ENCODE results near the gene NDUFAF2.
"Not testable (repeated sequence)": the region's sequence is repeated elsewhere in the genome, so short reads cannot be mapped to it uniquely, and the experiment has no call there.

The NDUFAF2 gene

GRCh38 chr5:60993875-60994571, 49.0 kb downstream of the NDUFAF2 start:
- DNase-seq: no peak

DNA sequence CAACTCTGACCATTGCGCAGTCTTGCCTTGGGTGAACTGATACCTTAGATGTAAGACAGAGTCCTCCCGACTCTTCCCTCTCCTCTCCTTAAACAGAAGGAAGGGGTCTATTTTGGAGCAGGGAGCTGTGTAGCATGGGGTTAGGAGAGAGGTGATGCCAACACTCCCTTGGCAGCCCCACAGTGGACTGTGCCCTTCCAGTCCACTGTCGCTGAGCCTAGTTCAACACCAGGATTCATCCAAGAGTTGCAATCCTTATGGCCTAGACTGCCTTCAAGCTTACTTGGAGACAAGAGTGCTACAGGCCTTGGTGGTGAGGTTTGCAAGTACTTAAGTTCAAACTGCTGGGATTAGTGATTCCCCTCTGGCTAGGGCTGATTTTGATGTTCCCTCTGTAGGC, 51.4 kb downstream of the NDUFAF2 start:
- no peak for DNase-seq

GRCh38 chr5:60997721-60998120, 52.7 kb downstream of the NDUFAF2 start:
- DNase-seq: no peak

GRCh38 chr5:61000887-61001286, 55.9 kb downstream of the NDUFAF2 start:
- no peak for DNase-seq

DNA sequence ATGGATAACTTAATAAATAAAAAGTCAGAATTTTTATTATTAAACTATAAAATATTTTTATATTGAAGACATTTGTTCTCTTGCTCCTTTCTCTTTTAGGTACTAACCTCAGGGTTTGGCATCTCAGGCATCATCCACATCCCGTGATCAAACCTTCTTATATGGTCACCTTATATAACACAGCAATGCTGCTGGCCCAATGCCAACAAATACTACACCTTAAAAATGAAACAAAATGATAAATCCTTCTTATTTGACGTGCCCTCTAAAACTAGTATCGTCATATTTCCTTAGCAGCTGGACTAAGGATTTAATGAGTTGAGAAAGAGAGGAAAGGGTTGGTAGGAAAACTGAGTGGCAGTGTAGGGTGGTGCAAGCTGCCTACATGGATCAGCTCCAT, 56.6 kb downstream of the NDUFAF2 start:
- no peak for DNase-seq

DNA sequence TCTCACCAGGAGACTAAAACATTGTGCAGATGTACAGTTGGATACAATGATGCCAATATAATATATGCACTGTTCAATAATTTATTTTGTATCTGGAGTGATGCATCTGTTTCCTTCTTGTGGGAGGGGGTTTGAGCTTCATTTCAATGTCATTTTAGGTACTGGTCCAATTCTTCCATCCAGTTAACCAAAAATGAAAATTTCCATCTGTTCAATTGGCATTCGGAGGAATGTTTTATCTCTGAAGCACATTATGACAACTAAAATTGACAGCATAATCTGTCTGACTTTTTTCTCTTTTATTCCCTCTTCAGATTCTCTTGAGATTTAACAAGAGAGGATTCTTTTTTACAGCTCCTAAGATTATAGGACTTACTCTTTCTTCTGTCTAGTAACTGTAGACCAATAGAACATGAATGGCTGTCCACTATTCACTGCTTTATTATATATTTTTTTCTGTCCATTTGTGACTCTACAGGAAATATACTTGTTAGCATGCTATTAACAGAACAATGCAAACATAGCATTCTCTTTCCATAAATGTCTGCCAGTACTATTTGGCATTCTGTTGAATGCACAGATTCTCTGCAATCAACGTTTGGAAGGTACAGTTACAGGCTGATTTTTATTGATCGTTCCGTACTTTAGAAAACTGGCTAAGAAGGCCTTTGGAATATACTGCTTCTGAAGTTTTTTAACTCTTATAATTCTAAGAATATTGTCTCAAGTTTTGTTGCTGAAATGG, 57.8 kb downstream of the NDUFAF2 start:
- DNase-seq: no peak

- no peak for DNase-seq
Observed at GRCh38 chr5:61004448-61004847, 59.4 kb downstream of the NDUFAF2 start.

DNA sequence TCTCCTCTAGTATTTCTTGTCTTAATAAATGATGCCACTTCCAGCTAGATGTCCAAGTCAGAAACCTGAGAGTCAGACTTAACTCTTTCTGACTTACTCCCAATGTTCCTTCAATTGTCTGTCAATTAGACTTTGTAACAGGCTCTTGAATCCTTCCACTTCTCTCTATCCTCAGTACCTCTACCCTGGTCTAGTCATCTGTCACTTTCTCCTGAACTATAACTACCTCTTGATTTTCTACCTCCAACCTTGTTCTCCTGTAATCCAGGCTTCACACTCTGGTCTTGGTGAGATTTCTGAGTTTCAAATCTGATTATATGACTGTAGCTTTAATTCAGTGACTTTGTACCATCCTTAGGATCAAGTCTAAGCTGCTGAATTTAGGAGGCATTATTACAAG, 64.9 kb downstream of the NDUFAF2 start:
- DNase-seq: no peak

GRCh38 chr5:61010467-61011454, 65.8 kb downstream of the NDUFAF2 start:
- DNase-seq: no peak

DNA sequence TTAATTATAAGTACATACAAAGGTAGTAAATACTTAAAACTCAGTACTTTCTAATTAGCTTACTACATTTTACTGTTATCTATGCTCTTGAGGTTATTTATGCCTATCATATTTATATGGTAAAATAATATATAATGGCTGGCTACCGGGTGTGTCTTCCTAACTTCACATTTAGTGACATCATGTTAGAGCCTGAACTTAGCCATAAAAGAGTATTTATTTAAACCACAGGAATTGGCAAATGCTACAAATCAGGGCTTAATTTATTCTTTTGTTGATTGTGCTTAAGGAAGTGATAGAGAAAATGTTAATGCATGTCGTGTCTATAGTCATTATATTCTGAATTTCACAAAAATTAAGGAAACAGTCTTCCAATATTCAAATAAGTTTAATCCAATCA, 73.1 kb downstream of the NDUFAF2 start:
- DNase-seq: no peak

DNA sequence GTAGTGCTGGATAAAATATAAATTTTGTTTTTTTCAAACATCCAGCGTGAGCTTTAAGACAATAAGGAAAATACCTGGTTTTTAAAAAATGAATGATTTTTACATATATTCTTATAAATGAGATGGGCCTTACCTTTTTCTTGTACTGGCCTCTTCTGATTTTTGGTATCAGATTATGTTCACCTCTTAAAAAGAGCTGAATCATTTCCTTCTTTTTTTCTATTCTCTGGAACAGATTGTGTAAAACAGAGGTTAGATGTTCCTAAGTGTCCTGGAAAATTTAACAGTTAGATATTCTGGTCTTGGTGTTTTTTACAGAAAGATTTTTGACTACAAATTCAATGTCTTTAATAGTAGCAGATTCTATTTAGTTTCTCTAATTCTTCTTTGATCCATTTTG, 74.6 kb downstream of the NDUFAF2 start:
- DNase-seq: no peak

DNA sequence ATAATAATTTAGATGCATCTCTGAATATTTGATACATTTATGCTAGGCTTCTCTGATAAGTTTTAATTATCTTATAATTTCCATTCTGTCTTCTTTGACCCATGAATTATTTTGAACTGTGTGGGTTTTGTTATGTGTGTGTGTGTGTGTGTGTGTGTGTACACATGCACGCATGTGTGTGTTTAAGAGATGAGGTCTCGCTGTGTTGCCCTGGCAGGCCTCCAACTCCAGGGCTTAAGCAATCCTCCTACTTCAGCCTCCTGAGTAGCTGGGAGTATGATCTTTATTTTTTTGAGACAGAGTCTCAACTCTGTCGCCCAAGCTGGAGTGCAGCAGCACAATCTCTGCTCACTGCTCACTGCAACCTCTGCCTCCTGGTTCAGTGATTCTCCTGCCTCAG, 75.4 kb downstream of the NDUFAF2 start:
- no peak for DNase-seq

GRCh38 chr5:61023131-61023530, 78.1 kb downstream of the NDUFAF2 start:
- DNase-seq: no peak

DNA sequence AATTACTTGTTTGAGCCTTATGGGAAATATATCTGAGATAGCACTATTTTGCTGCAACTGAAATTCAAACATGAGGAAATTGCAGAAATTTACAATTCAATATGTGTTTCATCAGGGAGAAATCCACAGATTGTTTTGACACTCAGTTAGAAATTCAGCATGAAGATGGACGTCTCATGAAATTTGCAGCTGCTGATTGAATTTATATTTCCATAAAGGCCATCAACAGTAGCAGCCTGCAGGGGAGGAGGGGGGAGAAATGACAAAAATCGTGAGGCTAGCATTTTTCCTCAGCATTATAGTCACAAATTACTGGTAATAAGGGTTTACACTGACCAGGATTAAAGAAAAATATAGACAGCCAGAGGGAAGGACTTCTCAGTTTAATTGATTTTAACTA, 81.0 kb downstream of the NDUFAF2 start:
- no peak for DNase-seq

GRCh38 chr5:61028382-61028781, 83.4 kb downstream of the NDUFAF2 start:
- no peak for DNase-seq

GRCh38 chr5:61029456-61030162, 84.6 kb downstream of the NDUFAF2 start:
- DNase-seq: no peak

DNA sequence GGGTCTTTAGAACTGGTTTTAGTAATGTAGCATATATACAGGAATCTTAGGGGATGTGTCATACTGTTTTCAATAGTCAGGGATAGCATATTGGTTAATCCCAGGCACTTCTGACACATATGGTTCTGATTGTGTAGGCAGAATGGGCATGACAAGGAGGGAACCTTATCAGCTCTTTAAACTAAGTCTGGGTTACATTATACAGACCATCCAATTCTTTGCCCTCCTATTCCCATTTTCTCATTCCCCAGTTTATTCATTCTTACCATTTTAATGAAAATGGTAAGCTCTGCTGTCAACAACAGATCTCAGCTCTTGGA, 85.1 kb downstream of the NDUFAF2 start:
- no peak for DNase-seq

GRCh38 chr5:61031301-61031700, 86.3 kb downstream of the NDUFAF2 start:
- DNase-seq: not testable (repeated sequence)

GRCh38 chr5:61044545-61044944, 99.5 kb downstream of the NDUFAF2 start:
- DNase-seq: no peak

- DNase-seq: no peak
Observed at GRCh38 chr5:61047346-61047745, 102.3 kb downstream of the NDUFAF2 start.

DNA sequence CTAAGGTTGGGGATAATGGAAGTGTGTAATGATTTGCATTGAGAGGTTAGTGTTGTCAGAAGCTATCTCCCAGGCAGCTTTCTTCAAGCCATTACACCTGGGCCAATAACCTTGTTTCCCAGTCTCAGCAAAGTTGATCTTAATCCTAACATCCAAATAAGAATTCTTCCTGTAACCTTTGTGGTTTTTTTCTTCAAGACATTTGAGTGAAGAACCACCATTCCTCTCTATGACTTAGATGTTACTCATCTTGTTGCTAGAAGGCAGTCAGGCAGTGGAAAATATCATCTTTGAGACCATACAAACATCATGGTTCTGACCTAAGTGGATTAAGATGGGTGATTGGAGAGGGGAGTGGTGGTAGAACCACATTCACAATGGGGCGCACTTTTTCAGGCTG, 103.5 kb downstream of the NDUFAF2 start:
- no peak for DNase-seq

- no peak for DNase-seq
Observed at GRCh38 chr5:61050292-61050691, 105.3 kb downstream of the NDUFAF2 start.

DNA sequence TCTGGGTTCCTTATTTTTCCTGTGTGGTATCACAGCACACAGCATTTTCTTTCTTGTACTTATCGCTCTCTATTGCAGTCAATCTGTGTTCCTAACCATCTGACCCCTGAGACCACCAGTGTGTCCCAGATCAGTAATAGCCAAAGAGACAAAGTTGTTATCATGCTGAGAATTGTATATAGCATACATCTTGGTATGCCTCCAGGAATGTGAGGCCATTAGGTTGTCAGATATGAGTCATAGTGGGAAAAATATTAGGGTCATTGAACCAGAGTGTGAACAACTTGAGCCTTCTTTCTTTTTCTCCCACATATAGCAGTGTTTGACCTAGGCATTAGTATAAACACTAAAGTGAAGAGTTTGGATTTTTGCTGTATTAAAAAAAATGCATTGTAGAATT, 106.3 kb downstream of the NDUFAF2 start:
- no peak for DNase-seq
